H54 (cell line): ENCODE data around the gene PTGER3.

Source experiments
- DNase-seq: peaks from one replicate; pipeline ENCODE4 v3.0.0; 2011; ENCODE audit warnings: low spot score, mixed read lengths; ENCODE audit not compliant: insufficient read length
- FAIRE-seq: peaks from 3 replicates; lab custom pipeline; 2011; peaks lifted over from hg19 to GRCh38; lab: Jason Lieb, UNC
- POLR2A ChIP-seq: IDR thresholded peaks from 2 replicates; pipeline ENCODE4 v1.6.1; 2011; ENCODE audit warnings: low read depth, mild to moderate bottlenecking, low read length

Gene PTGER3

DNA sequence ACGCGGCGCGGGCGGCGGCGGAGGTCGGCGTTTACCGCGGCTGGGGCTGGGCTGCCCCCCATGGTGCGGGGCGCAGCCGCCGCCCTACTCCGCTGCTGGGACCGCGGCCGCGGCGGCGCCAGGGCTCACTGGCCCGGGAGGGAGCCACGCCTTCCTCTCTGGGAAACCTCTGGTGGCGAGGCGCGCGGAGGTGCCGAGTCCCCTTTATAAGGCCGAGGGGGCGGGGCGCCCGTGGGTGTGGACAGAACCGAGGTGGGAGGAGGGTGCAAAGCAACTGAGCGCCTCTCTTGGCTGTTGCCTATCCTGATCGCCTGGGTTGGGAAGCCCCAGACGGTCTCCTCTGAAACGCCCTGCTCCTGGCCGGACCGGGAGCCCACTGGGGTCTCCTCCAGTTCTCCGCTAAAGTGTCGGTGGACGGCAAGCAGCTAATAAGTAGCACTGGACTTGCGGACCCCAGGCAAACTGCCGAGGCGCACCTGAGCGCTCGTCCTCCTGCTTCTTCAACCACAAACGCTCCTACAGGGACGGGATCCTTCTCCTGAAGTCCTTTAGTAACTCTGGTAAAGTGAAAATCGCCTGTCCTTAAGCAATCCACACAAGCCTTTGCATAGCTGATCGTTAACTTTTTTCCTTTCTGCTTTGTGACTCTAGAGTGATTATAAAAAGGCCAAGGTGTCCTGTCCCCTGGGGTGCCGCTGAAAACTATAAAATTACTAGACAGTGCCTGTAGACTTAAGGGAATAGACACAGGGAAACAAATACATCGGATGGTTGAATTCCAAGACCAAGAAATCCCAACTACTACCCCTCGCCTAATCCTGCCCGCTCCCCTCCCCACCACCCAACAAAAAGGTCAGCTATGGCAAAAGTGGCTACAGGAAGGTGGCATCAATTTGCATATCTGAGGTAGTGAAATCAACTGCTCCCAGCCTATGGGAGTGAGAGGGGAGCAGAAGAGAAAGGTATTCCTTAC is at the start of gene PTGER3:
Gene PTGER3 (minus strand): TSS at position 182 of the 973 bp plus-strand sequence. CDS start 239 bp downstream, outside the sequence.
- no peak for FAIRE-seq
- TF ChIP-seq POLR2A, result no peak
- no peak for DNase-seq

DNA sequence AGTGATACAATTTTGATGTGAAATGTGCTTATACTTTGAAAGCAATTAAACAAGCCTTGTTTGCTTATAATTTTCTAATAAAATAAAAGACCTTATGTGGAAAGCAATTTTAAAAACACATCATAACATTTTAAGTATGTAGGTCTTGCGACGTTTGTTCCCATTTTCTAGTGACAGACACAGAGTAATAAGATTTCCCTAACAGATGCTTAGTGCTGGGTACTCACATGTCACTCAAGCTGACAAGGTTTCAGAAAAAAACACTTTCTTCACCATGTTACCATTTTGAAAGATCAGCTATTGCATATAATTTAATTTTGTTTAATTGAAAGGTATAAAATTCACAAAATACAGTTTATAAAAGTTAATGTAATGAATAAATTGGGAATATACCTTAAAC is 47.3 kb upstream of the PTGER3 start:
- no peak for DNase-seq
- no peak for TF ChIP-seq POLR2A
- no peak for FAIRE-seq

DNA sequence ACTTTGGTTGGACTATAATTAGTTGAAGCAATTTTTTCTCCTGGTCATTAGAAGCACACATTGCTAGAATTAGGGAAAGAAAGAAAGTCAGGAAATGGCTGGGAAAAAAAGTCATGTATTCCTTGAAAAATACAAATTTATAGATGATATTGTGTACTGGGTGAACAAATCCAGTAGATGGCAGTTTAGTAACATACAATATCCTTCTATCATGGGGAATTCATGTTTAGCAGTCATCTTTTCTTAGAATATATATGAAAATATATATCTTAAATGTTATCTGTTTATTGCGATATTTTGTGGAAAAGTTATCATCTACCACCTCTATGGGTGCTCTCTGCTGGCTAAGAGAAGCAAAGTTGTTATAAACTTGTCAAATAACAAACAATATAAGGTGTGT is 46.3 kb upstream of the PTGER3 start:
- FAIRE-seq, result no peak
- no peak for TF ChIP-seq POLR2A
- DNase-seq, result no peak

DNA sequence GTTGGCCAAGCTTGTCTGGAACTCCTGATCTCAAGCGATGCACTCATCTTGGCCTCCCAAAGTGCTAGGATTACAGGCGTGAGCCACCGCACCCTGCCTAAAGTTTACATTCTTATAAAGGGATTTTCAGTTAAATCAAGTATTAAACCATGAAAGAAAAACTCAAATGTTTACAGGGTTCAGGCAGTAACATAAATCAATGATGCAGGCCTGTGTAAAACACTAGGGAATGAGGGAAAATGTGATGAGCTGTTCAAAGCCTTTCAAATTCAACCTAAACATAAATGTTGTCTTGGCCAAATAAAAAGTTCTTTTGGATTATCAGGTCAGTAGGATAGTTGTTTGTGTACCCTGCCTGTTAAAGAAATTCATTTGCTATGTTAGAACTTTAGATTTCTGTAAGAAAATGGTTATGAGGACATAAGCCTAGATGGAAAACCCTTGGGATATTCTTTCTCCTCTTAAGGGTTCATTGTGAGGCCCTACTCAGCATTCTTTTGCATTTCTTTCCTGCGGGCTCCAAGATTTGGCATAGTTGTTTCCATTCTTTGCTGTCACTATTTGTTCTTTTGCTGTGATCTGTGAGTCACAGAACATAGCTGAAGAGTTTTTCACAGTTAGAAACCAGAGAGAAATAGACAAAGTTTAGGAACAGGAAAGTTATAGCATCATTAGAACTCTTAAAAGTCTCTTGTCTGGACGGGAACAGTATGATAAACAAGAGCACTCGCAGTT is 42.1 kb upstream of the PTGER3 start:
- TF ChIP-seq POLR2A, result no peak
- DNase-seq (no peak), FAIRE-seq (no peak)

DNA sequence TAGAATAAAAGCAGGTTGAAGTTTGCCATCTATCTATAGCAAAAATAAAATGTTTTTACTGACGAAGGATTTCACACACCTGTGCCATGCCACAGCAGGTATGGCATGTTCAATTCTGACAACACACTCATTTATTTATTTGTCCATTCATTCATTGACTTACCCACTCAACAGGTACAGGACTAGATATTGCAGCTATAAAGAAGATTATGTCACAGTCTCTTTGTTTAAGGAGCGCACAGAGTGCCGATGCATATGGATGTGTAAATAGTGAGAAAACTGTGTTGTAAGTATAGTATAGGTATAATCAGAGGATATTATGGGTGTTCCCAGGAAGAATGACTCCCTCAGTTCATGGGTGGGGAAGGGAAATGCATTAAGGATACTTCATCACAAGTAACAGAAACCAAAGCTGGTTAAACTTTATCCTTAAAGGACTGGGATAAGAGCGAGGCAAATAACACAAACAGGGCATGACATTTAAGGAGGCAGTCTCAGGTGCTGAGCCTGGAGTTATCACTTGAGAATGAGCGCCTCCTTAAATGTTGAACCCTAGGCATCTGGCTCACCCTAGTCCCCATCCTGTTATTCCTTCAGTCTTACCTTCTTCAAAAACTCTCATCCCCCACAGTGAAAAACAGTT is 41.1 kb upstream of the PTGER3 start:
- no peak for FAIRE-seq
- TF ChIP-seq POLR2A, result no peak
- DNase-seq, result no peak

DNA sequence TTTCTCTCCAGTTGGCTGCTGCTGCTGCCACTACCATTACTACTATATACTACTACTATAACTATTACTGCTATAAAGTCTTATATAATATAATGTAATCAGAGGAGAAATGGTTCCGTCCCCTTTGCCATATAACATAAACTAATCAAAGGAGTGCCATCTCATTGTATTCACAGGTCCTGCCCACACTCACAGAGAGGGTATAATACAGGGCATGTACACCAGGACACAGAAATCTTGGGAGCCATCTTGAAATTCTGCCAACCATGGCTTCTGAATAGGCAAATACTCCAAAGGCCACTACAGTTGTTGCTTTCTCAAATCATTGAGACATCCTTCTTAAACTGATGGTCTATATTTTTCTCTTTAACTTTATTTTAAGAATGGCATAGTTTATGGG is 40.1 kb upstream of the PTGER3 start:
- FAIRE-seq, result no peak
- DNase-seq, result no peak

DNA sequence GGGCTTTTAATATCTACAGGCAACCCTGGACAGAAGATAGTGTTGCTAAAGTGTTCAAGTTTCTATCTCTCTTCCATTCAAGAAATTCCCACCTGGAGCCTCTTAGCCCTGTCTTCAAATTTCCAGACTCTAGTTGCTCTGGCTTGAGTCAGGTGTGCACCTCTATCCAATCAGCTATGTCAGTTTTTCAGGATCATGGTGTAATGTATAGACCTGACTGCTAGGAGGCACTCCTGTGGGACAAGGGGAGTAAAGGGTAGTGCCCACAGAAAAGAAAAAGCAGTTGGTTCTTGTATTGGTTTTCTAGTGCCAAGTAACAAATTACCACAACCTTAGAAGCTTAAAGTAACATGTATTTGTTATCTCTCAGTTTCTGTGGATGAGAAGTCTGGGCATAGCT is 39.4 kb upstream of the PTGER3 start:
- DNase-seq, result no peak
- TF ChIP-seq POLR2A, result no peak

More for the DNA sequence above, 40.1 kb upstream of the PTGER3 start:
- no peak for TF ChIP-seq POLR2A

DNA sequence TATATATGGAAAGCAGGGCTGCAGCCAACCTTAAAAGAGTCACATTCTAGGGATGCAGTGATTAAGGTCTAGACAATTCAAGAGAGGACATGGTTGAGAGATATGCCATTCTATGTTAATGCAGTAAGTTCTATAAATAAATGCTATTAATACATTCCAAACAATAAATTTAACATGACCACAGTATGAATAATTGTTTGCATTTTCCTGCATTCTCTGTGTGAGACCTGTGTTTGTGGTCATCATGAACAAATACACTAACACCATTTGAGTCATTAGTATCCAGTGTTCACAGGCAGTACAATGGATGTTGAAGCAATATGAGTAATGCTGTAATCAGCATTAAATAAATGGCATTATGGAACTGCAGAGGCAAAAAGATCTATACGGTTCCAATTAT is 38.7 kb upstream of the PTGER3 start:
- FAIRE-seq (peak; percentile 80), DNase-seq (no peak)
- no peak for TF ChIP-seq POLR2A

More for the DNA sequence above, 39.4 kb upstream of the PTGER3 start:
- FAIRE-seq, result no peak

DNA sequence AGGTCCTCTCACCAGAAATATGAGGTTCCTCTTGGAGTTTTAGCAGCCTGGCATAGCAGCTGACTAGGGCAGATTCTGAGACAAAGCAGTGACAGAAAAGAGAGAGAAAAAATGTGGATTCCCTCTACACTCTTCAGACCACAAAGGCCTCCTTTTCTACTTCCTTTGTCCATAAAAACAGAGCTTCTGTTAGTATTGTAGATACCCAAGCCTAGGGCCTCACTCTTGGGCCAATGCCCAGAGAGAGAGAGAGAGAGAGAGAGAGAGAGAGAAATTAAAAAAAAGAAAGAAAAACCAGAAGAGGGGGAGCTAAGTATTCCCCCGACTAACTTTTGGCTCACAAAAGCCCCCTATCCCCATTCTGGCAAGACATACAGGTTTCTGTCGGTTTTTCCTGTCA is 35.7 kb upstream of the PTGER3 start:
- DNase-seq (no peak), FAIRE-seq (no peak)
- no peak for TF ChIP-seq POLR2A

DNA sequence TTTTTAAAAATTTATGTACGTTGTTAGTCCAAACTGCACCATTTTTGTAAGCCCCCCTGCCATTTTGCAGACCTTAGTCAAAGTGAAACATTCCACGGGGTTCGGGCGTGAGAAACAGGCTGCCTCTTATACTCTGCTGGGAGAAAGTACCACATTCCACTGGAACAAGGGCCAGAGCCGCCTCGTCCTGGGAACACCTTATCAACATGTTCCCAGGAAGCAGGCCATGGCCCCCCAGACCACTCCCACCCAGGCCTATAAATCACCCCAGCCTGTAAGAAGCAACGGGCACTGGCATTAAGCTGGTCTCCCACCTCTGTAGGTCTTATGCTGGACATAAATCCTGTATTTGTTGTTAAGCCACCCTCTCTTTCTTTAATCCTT is 34.1 kb upstream of the PTGER3 start:
- no peak for FAIRE-seq
- no peak for TF ChIP-seq POLR2A
- DNase-seq, result no peak

DNA sequence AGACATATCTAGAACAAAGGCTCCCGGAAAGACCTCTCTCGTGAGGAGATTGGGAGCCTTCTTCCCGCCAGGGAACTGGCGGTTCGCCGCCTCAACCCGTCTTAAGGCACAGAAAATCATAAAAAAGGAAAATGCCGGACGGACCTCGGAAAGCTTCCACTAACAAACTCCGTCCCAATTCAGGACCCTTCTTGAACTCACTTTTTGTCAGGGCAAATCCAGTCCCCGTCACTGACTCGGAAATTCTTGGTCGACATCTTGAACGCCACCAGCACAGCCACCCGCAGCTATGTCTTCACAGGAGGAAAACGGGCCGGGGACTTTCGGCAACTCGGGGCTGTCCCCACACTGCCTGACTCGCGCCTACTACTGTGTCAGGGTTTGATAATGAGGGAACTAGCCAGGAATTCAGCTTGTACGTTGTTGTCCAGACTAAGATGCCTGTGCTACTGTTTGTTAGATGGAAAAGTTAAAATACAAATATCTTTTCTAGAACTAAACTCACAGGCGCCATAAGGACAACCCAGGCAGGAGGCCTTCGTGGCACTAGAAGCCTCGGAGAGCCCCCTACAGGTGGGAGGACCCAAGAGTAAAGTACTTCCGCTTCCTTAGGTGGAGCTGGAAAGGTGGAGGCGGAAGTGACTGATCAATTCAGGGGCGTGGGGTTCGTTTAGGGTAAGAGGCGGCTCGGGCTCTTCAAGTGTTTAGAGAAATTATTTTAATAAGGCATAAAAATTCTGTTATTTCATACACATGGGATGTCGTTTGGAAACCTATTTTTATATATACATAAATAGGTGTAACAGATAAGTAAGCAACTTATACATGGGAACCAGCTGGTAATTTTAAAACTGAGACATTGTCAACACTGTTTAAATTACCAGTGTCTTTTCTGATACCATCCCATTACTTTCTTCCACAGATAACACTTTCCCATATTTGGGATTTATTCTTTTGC is 33.4 kb upstream of the PTGER3 start, which contains the start of gene ZRANB2:
Gene ZRANB2 (minus strand): TSS at position 297 of the 958 bp plus-strand sequence. CDS start 40 bp downstream, at position 257.
- TF ChIP-seq POLR2A, result peak; percentile 66
- peak; percentile 67 for DNase-seq
- FAIRE-seq, result peak; percentile 95

DNA sequence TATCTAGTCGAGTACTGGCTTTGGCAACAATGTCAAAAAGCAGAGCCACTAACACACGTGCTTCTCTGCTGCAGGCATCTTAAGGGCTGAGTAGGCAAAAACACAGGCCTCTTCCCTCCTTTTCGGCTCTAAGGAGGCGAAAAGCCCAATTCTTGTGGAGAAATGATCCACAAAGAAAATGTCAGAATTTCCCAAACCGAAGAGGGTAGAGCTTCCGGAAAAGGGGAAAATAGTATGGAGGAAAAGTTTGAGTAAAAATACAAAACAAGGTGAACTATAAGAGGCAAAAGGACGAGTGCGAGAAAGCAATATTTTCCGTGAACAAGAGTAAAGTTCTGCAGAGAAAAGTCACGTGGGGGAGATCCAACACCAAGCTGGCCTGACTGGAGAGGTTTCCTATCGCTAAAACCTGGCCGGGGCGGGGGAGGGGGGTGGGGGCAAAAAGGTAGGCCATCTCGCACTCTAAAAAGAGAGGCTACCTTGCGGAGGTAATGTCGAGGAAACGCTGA is 32.7 kb upstream of the PTGER3 start:
- FAIRE-seq (peak; percentile 57), DNase-seq (no peak)
- no peak for TF ChIP-seq POLR2A
